Right cardiac atrium (tissue), 5 donors: ENCODE results near the gene CHPF2. TPM values are rescaled to one million over a fixed set of nuclear protein-coding genes. Genes with fewer than 3 reads are reported as not detected.
A peak's percentile ranks its signal among the peaks of the same experiment; 100 is the strongest.

Experiments used
- ATAC-seq, 2 donors: fragments of 200-7000 bp; cut with Tn5 transposase; one replicate each; pipeline versions ENCODE4 v1.8.0 to v1.9.1; 2020; ENCODE audit warnings: moderate library complexity in 2 of 2, mild to moderate bottlenecking in 1 of 2
- DNase-seq, 3 donors: peaks; one replicate each; pipeline ENCODE4 v3.0.0-alpha.2; 2020
- H3K27ac ChIP-seq: one replicate; pipeline ENCODE4 v1.5.1; 2013; ENCODE audit warnings: mild to moderate bottlenecking, low read length, control low read depth, moderate library complexity
- H3K27me3 ChIP-seq: one replicate; pipeline ENCODE4 v1.6.1; 2013; ENCODE audit not compliant: control insufficient read depth, insufficient read depth
- H3K4me1 ChIP-seq: one replicate; pipeline ENCODE4 v1.6.1; 2013; ENCODE audit warnings: low read length; ENCODE audit not compliant: control insufficient read depth, insufficient read depth
- H3K4me3 ChIP-seq: one replicate; pipeline ENCODE4 v1.5.1; 2013; ENCODE audit warnings: low read length, control low read depth
- H3K9me3 ChIP-seq: one replicate; pipeline ENCODE4 v1.6.1; 2013; ENCODE audit warnings: low read length; ENCODE audit not compliant: control insufficient read depth
- WGBS: extraction: QIAGEN DNeasy Blood & Tissue Kit; methylation state at CpG from one replicate; pipeline ENCODE4 v1.1.7; 2013; 5-methylcytosine and 5-hydroxymethylcytosine counted together
- intact Hi-C, 4 donors: fragments of 100-400 bp; cut with DNase I; formaldehyde crosslinking; loops; one replicate each; pipeline versions ENCODE4 v1.11.0 to v1.14.0; 2022 to 2023
- polyA plus RNA-seq: library from polyadenylated mRNA; stranded (reverse); fragments of 200-250 nt; gene quantifications from one replicate; pipeline ENCODE4 v1.2.3, GENCODE V29; 2013
- total RNA-seq, 4 donors: library from RNA; stranded (reverse); fragmentation: NEBNext Ultra II Directional; extraction: Animal tissue kit (Norgen Biotek cat#: 25700); gene quantifications; one replicate each; pipeline ENCODE4 v1.2.1, GENCODE V29; 2021
- donor health status: healthy with polysubstance abuse.
- donor health status: DM: no; HTN: yes; CAD: no.
- donor health status: DM: no; HTN: no; CAD: no.
- donor health status: DM: no; HTN: yes; CAD: no; lungs with severe emphysema.
- donor health status: DM: yes; HTN: yes; CAD: no.

Gene CHPF2
- total and polyA plus RNA-seq, 5 donors = 15.5 to 35.3 (median 26.5) TPM

GRCh38 chr7:151282111-151282510, 49.8 kb downstream of the CHPF2 start:
- H3K9me3 ChIP-seq = no peaks in the 10 kb centered on the region
- H3K27ac ChIP-seq = no peak overlapping the region
- WGBS = 63% methylated on average over 8 of the region's 8 CpGs
- H3K27me3 ChIP-seq = no peaks in the 10 kb centered on the region
- H3K4me3 ChIP-seq = no peak overlapping the region
- ATAC-seq = no peak
- peak in 1 of 3 donors; percentile 35 for DNase-seq
- intact Hi-C loops = no loop called here
- H3K4me1 ChIP-seq = peaks cover 2% of the 10 kb centered on the region

- no peak for ATAC-seq
- no peak for DNase-seq
- intact Hi-C loops = no loop called here
- Histone ChIP-seq H3K27me3 (no peaks in the 10 kb centered on the region), H3K9me3 (no peaks in the 10 kb centered on the region), H3K4me3 (no peak overlapping the region), H3K4me1 (no peaks in the 10 kb centered on the region), H3K27ac (no peak overlapping the region)
- WGBS = 74% methylated on average over 2 of the region's 2 CpGs
Observed at GRCh38 chr7:151283302-151283701, 51.0 kb downstream of the CHPF2 start.

GRCh38 chr7:151286148-151286547, 53.9 kb downstream of the CHPF2 start:
- H3K27me3 ChIP-seq = no peaks in the 10 kb centered on the region

More at GRCh38 chr7:151286148-151286547, 53.9 kb downstream of the CHPF2 start:
- intact Hi-C loops = no loop called here
- H3K4me1 ChIP-seq = no peaks in the 10 kb centered on the region
- H3K9me3 ChIP-seq = no peaks in the 10 kb centered on the region
- 28% methylated on average over 2 of the region's 2 CpGs for WGBS
- ATAC-seq = no peak
- no peak for DNase-seq
- H3K4me3 ChIP-seq = no peak overlapping the region
- no peak overlapping the region for H3K27ac ChIP-seq

Other genes with a start within 250 kb of the CHPF2 start
- 10 to 100 TPM; 20.5 to 80.4 (median 24.7) TPM for gene NOS3, start 241.5 kb upstream of the CHPF2 start, total RNA-seq
- gene NOS3, start 241.5 kb upstream of the CHPF2 start, polyA plus RNA-seq = 13.5 TPM
- under 1 TPM in 2 of 4 donors, not detected in 2; 0.18 to 0.23 TPM for gene ATG9B, start 208.0 kb upstream of the CHPF2 start, total RNA-seq
- gene ATG9B, start 208.0 kb upstream of the CHPF2 start, polyA plus RNA-seq = 0.43 TPM
- gene ABCB8, start 204.0 kb upstream of the CHPF2 start, total RNA-seq = 10 to 100 TPM; 20.9 to 24.5 (median 23.4) TPM
- gene ABCB8, start 204.0 kb upstream of the CHPF2 start, polyA plus RNA-seq = 19.6 TPM
- 1 to 10 TPM; 4.0 to 6.5 (median 5.0) TPM for gene ASIC3, start 184.0 kb upstream of the CHPF2 start, total RNA-seq
- gene ASIC3, start 184.0 kb upstream of the CHPF2 start, polyA plus RNA-seq = 5.3 TPM
- 10 to 100 TPM in 1 of 4 donors, 1 to 10 TPM in 3; 6.2 to 11.2 (median 7.4) TPM for gene CDK5, start 174.6 kb upstream of the CHPF2 start, total RNA-seq
- gene CDK5, start 174.6 kb upstream of the CHPF2 start, polyA plus RNA-seq = 6.5 TPM
- 100 to 1,000 TPM in 2 of 4 donors, 10 to 100 TPM in 2; 83.5 to 120 (median 96.5) TPM for gene SLC4A2, start 172.9 kb upstream of the CHPF2 start, total RNA-seq
- gene SLC4A2, start 172.9 kb upstream of the CHPF2 start, polyA plus RNA-seq = 61.7 TPM
- gene FASTK, start 151.7 kb upstream of the CHPF2 start, total RNA-seq = 10 to 100 TPM; 64.1 to 82.0 (median 68.9) TPM
- gene FASTK, start 151.7 kb upstream of the CHPF2 start, polyA plus RNA-seq = 133 TPM
- gene TMUB1, start 149.0 kb upstream of the CHPF2 start, total RNA-seq = 10 to 100 TPM; 28.5 to 36.5 (median 35.8) TPM
- gene TMUB1, start 149.0 kb upstream of the CHPF2 start, polyA plus RNA-seq = 55.2 TPM
- gene AGAP3, start 146.0 kb upstream of the CHPF2 start, total RNA-seq = 10 to 100 TPM; 58.3 to 78.8 (median 67.6) TPM
- 61.4 TPM for gene AGAP3, start 146.0 kb upstream of the CHPF2 start, polyA plus RNA-seq
- 1 to 10 TPM in 1 of 4 donors, under 1 TPM in 1, not detected in 2; 0.40 to 1.0 TPM for gene GBX1, start 64.8 kb upstream of the CHPF2 start, total RNA-seq
- gene GBX1, start 64.8 kb upstream of the CHPF2 start, polyA plus RNA-seq = 0.14 TPM
- gene ASB10, start 45.2 kb upstream of the CHPF2 start, total RNA-seq = 10 to 100 TPM in 3 of 4 donors, 1 to 10 TPM in 1; 4.5 to 21.0 (median 14.0) TPM
- gene ASB10, start 45.2 kb upstream of the CHPF2 start, polyA plus RNA-seq = 14.3 TPM
- gene H2BK1, start 22.0 kb upstream of the CHPF2 start, total RNA-seq = not detected
- gene H2BK1, start 22.0 kb upstream of the CHPF2 start, polyA plus RNA-seq = not detected
- gene ABCF2, start 5.3 kb upstream of the CHPF2 start, total RNA-seq = 10 to 100 TPM; 24.6 to 34.5 (median 26.3) TPM
- 17.8 TPM for gene ABCF2, start 5.3 kb upstream of the CHPF2 start, polyA plus RNA-seq
- 100 to 1,000 TPM; 149 to 291 (median 238) TPM for gene SMARCD3, start 16.2 kb downstream of the CHPF2 start, total RNA-seq
- gene SMARCD3, start 16.2 kb downstream of the CHPF2 start, polyA plus RNA-seq = 141 TPM
- 10 to 100 TPM; 33.3 to 42.4 (median 38.6) TPM for gene NUB1, start 109.3 kb downstream of the CHPF2 start, total RNA-seq
- gene NUB1, start 109.3 kb downstream of the CHPF2 start, polyA plus RNA-seq = 24.1 TPM
- gene WDR86, start 177.6 kb downstream of the CHPF2 start, total RNA-seq = under 1 TPM; 0.17 to 0.47 (median 0.17) TPM
- gene WDR86, start 177.6 kb downstream of the CHPF2 start, polyA plus RNA-seq = 0.34 TPM
- gene CRYGN, start 207.7 kb downstream of the CHPF2 start, total RNA-seq = under 1 TPM in 1 of 4 donors, not detected in 3; 0.11 TPM
- gene CRYGN, start 207.7 kb downstream of the CHPF2 start, polyA plus RNA-seq = 0.07 TPM